ENCODE measurements around the gene TLR10.

TLR10 gene

GRCh38 chr4:38787693-38788092, 4.9 kb upstream of the TLR10 start:
- Histone ChIP-seq H3K9me3 (ENCODE audit: insufficient read depth, low read depth, low read length) (no peaks in the 10 kb centered on the region), H3K36me3 (ENCODE audit: insufficient read depth, low read length) (no peaks in the 10 kb centered on the region), H3F3A (ENCODE audit: low read depth) (no peaks in the 10 kb centered on the region), H4K20me1 (ENCODE audit: insufficient read depth, low read length, poor library complexity, severe bottlenecking) (no peaks in the 10 kb centered on the region), H3K4me1 (ENCODE audit: insufficient read depth, low read length, poor library complexity, severe bottlenecking) (no peaks in the 10 kb centered on the region), H3K27me3 (ENCODE audit: insufficient read depth, low read length, poor library complexity, severe bottlenecking) (no peaks in the 10 kb centered on the region), H3K9ac (ENCODE audit: low read depth, low read length, poor library complexity, severe bottlenecking) (no peak overlapping the region), H2AFZ (ENCODE audit: low read length) (no peak overlapping the region), H3K79me2 (ENCODE audit: insufficient read depth, low read length) (no peaks in the 10 kb centered on the region), H3K4me3 (ENCODE audit: low read length, poor library complexity, severe bottlenecking) (no peak overlapping the region), H3K4me2 (ENCODE audit: low read depth, low read length, poor library complexity, severe bottlenecking) (no peak overlapping the region), H3K9me2 (replicated peaks; ENCODE audit: low read depth, low read length) (no peaks in the 10 kb centered on the region)
- no peak for TF ChIP-seq CTCF (conservative IDR thresholded peaks at IDR 0.05; ENCODE audit: low read length)

GRCh38 chr4:38785901-38786402, 3.2 kb upstream of the TLR10 start:
- H3K4me2 ChIP-seq (ENCODE audit: low read depth, low read length, poor library complexity, severe bottlenecking) = no peak overlapping the region
- H3K9ac ChIP-seq (ENCODE audit: low read depth, low read length, poor library complexity, severe bottlenecking) = no peak overlapping the region
- no peak overlapping the region for H2AFZ ChIP-seq (ENCODE audit: low read length)
- H3F3A ChIP-seq (ENCODE audit: low read depth) = no peaks in the 10 kb centered on the region
- no peak overlapping the region for H3K4me3 ChIP-seq (ENCODE audit: low read length, poor library complexity, severe bottlenecking)
- no peak for TF ChIP-seq EZH2phosphoT487 (IDR thresholded peaks at IDR 0.05; ENCODE audit: borderline replicate concordance)
- TF ChIP-seq CTCF (conservative IDR thresholded peaks at IDR 0.05; ENCODE audit: low read length) = no peak
- no peaks in the 10 kb centered on the region for H4K20me1 ChIP-seq (ENCODE audit: insufficient read depth, low read length, poor library complexity, severe bottlenecking)
- H3K79me2 ChIP-seq (ENCODE audit: insufficient read depth, low read length) = no peaks in the 10 kb centered on the region
- no peaks in the 10 kb centered on the region for H3K9me2 ChIP-seq (replicated peaks; ENCODE audit: low read depth, low read length)
- no peaks in the 10 kb centered on the region for H3K27me3 ChIP-seq (ENCODE audit: insufficient read depth, low read length, poor library complexity, severe bottlenecking)
- no peaks in the 10 kb centered on the region for H3K36me3 ChIP-seq (ENCODE audit: insufficient read depth, low read length)
- no peaks in the 10 kb centered on the region for H3K9me3 ChIP-seq (ENCODE audit: insufficient read depth, low read depth, low read length)
- no peaks in the 10 kb centered on the region for H3K4me1 ChIP-seq (ENCODE audit: insufficient read depth, low read length, poor library complexity, severe bottlenecking)

DNA sequence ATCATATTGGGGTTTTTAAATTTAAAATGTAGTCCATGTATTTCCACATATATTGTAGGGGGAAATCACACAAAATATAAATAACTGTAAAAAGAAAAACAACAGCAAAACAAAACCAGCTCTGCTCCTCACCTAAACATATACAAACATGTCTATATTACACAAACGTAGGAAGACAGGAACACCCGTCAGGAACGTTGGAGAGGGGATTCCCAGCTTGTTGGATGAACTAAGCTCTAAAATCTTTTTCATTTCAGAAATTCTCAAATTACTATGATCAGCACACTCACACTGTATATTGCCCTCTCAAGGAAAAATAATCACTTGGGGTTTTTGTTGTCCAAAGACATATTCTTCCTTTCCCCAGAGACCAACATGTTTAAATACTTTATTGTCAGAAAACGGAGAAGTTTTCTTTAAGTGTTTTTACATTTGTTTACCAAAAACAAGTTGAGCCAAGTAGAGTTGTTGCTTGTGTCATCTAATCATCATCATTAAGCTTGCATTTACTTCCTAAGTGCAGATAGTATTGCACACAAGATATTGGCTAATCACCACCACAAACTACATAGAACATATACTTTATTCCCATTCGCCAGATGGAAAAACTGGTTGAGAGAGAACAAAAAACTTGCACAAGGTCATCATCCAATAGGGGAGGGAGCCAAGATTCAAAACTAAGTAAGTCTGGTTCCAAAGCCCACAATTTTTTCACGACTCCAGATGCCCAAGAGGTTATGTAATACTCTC, 2.4 kb upstream of the TLR10 start:
- no peaks in the 10 kb centered on the region for H3K4me1 ChIP-seq (ENCODE audit: insufficient read depth, low read length, poor library complexity, severe bottlenecking)
- no peaks in the 10 kb centered on the region for H4K20me1 ChIP-seq (ENCODE audit: insufficient read depth, low read length, poor library complexity, severe bottlenecking)
- no peak overlapping the region for H2AFZ ChIP-seq (ENCODE audit: low read length)
- H3K27me3 ChIP-seq (ENCODE audit: insufficient read depth, low read length, poor library complexity, severe bottlenecking) = no peaks in the 10 kb centered on the region
- no peaks in the 10 kb centered on the region for H3K9me2 ChIP-seq (replicated peaks; ENCODE audit: low read depth, low read length)
- no peak overlapping the region for H3K9ac ChIP-seq (ENCODE audit: low read depth, low read length, poor library complexity, severe bottlenecking)
- H3K79me2 ChIP-seq (ENCODE audit: insufficient read depth, low read length) = no peaks in the 10 kb centered on the region
- H3K9me3 ChIP-seq (ENCODE audit: insufficient read depth, low read depth, low read length) = no peaks in the 10 kb centered on the region
- no peak for TF ChIP-seq EZH2phosphoT487 (IDR thresholded peaks at IDR 0.05; ENCODE audit: borderline replicate concordance)
- no peak for TF ChIP-seq CTCF (conservative IDR thresholded peaks at IDR 0.05; ENCODE audit: low read length)
- H3K36me3 ChIP-seq (ENCODE audit: insufficient read depth, low read length) = no peaks in the 10 kb centered on the region
- no peaks in the 10 kb centered on the region for H3F3A ChIP-seq (ENCODE audit: low read depth)
- no peak overlapping the region for H3K4me2 ChIP-seq (ENCODE audit: low read depth, low read length, poor library complexity, severe bottlenecking)
- H3K4me3 ChIP-seq (ENCODE audit: low read length, poor library complexity, severe bottlenecking) = no peak overlapping the region
